WI38 (cell line): ENCODE results near the gene GALNT12.

Experiments used
- H3K4me3 ChIP-seq: 2 replicates; pipeline ENCODE4 v1.5.1; 2011; ENCODE audit warnings: low read depth, mild to moderate bottlenecking, control low read depth, low read length
- CTCF ChIP-seq: IDR thresholded peaks from 2 replicates; pipeline ENCODE4 v1.5.1; 2012; ENCODE audit warnings: low read depth, mild to moderate bottlenecking, control low read depth, low read length

GALNT12 gene

GRCh38 chr9:98862936-98863335 lies 55.5 kb downstream of the GALNT12 start:
- H3K4me3 ChIP-seq, result no peak overlapping the region
- no peak for TF ChIP-seq CTCF

DNA sequence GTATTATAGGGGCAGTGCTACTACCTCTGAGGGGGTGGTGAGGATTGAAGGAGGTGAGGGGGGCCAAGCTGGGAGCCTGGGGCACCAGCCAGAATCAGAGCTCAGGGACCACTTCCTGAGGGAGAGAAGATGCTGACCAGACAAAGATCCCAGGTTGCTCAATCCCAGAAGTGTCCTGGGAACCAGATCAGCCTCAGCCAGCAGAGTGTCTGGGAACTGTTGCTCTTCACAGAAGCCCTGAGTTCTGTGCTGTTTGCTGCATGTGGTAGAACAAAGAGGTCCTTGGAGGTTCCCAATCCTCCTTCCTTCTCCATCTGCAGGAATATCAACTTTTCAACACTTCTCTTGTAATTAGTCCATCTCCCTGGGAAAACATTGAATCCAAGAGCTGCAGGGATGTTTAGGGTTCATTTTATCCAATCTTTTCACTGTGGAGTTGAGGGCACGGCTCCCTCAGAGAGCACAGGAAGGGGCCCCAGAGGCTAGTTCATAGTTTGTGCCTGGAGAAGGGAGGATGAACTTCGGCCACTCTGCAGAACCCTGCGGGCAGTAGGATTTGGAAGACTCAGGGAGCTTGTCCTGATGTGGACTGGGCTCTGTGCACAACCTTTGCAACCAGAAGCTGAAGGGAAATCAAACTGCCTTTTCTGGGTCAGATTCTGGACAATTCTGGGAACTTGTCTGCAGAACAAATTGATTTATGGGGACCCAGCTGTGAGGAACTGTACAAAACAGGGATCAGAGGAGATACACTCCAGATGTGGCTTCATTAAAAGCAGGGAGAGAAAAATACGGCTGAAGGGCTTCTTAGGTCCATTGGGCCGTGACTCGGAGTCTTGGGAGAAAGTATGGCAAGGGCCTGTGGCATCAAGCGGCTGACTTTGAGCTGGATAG lies 57.1 kb downstream of the GALNT12 start:
- TF ChIP-seq CTCF, result no peak
- H3K4me3 ChIP-seq, result no peak overlapping the region

GRCh38 chr9:98865284-98865875 lies 57.9 kb downstream of the GALNT12 start:
- TF ChIP-seq CTCF, result no peak
- no peak overlapping the region for H3K4me3 ChIP-seq

GRCh38 chr9:98866435-98867102 lies 59.1 kb downstream of the GALNT12 start:
- no peak for TF ChIP-seq CTCF
- no peak overlapping the region for H3K4me3 ChIP-seq

DNA sequence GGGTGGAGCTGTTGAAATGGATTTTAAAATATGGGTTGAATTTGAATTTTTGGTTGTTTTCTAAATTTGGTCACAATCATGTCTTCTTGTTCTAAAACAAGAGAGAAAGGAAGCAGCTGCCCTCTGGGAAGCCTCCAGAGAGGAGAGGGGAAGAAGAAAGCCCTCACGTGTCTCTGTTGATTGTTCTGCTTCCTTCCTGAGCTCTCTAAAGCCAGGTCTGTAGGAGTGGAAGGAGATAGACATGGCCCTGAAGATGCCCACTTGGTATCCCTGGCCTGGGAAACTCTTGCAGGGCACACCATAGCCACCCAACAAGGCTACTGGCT lies 59.6 kb downstream of the GALNT12 start:
- TF ChIP-seq CTCF, result no peak
- no peak overlapping the region for H3K4me3 ChIP-seq

DNA sequence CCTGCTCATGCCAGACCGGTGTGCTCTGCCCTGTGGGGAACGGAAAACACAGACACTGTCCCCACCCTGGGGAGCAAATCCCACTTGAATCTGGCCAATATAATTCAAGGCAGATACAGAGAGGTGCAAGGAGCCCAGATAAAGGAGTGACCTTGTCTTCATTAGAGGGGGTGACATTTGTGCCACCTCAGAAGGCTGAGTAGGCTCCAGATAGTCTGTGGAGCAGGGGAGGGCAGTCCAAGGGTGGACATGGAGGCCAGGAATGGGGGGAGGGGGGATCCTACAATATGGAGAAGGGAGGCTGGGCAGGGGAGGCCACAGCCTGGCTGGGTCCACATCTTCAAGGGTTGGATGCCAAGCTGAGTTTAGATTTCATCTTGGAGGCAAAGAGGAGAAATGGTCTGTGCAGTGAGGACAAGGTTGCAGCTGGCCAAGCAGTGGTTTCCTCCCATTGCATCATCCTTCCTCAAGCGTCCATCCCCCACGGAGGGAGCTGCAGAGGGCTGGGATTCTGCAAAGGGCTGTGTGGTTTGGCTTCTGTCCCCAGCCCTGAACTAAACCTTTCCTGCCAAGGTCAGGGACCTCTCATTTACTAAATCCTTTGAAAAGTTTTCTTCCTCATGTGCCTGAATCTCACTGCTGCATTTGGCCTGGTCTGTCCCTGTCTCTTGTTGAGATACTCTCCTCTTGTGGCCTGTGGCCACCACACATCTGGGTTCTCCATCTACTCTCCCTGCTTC lies 60.1 kb downstream of the GALNT12 start:
- H3K4me3 ChIP-seq, result no peak overlapping the region
- no peak for TF ChIP-seq CTCF
